GM23248 (cell line): ENCODE results near the gene KIAA1671.

Experiments
- EZH2 ChIP-seq: fragments of 200-600 bp; sonication (generic); IDR thresholded peaks from 2 replicates; pipeline ENCODE4 v1.6.1; 2018; ENCODE audit warnings: antibody characterized with exemption, mild to moderate bottlenecking; ENCODE audit not compliant: insufficient read depth, poor library complexity, severe bottlenecking
- EZH2phosphoT487 ChIP-seq: fragments of 200-600 bp; sonication (generic); IDR thresholded peaks from 2 replicates; pipeline ENCODE4 v1.6.1; 2018; ENCODE audit warnings: antibody characterized with exemption, moderate library complexity, mild to moderate bottlenecking, low read depth; ENCODE audit not compliant: insufficient read depth

GRCh38 chr22:25060522-25061071 lies 108.1 kb downstream of the KIAA1671 start:
- TF ChIP-seq EZH2phosphoT487 (no peak), EZH2 (no peak)
